Stimulated activated CD8-positive, alpha-beta memory T cell treated with anti-CD3 and anti-CD28 coated beads, Interleukin-4, amount 100 ng/mL, for 48 hours (primary cell): ENCODE measurements around the gene ZER1.

Experiments
- DNase-seq: peaks from one replicate; pipeline ENCODE4 v3.0.0-alpha.2; 2020

Gene ZER1

GRCh38 chr9:128732576-128732975 lies 39.2 kb downstream of the ZER1 start:
- DNase-seq = no peak

- no peak for DNase-seq
These were observed 40.0 kb downstream of the ZER1 start for GRCh38 chr9:128731691-128732090.

GRCh38 chr9:128731093-128731492 lies 40.6 kb downstream of the ZER1 start:
- no peak for DNase-seq

DNA sequence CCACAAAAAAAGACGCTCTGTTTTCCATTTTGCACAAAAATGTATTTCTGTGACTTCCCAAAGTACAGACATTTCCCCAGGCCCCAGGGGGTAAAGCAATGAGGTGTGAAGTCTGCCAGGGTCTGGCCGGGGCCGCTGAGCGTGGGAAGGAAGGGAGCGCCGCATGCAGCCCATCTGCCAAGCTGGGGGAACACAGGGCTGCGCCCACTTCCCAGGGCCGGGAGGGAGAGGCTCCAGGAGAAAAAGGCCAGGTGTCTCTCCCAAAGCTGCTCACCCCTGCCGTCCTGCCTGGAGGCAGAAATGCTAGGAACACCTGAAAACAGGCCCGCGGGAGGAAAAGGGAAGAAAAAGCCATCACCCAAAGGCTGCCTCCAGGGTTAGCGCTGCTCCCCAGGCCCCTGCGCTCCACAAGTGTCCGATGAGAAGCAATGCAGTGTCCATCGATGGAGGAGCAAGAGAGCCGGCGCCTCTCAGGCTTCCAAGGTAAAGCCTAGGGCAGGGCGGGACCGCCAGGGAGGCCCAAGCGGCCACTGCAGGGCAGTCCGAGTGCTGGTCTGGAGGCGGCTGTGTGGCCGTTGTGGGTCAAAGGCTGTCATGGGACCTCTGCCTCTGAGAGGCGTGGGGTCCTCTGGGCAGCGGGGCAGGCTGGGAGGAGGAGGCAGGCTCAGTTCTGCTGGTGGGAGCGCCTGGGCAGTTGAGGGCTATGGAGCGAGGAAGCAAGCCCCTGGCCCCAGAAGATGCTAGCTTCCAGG lies 41.8 kb downstream of the ZER1 start:
- DNase-seq = no peak

- DNase-seq = no peak
These were observed 42.4 kb downstream of the ZER1 start for GRCh38 chr9:128729302-128729701.

DNA sequence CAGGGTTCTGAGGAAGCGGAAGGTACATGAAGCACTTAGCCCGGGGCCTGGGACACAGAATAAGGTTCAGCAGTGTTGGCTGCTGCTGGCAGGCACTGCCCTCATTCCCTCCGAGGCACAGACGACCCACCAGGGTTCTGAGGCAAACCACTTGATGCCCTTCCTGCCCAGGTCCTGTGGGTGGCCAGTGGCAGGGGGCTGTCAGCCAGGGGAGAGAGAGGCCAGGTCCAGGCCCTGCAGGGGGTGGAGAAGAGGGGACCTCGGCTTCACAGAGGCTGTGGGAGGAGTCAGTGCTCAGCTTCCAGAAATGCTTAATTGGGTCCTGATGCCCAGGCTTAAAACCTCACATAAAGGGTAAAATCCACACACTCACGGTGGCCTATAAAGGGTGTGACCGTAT lies 43.4 kb downstream of the ZER1 start:
- no peak for DNase-seq

DNA sequence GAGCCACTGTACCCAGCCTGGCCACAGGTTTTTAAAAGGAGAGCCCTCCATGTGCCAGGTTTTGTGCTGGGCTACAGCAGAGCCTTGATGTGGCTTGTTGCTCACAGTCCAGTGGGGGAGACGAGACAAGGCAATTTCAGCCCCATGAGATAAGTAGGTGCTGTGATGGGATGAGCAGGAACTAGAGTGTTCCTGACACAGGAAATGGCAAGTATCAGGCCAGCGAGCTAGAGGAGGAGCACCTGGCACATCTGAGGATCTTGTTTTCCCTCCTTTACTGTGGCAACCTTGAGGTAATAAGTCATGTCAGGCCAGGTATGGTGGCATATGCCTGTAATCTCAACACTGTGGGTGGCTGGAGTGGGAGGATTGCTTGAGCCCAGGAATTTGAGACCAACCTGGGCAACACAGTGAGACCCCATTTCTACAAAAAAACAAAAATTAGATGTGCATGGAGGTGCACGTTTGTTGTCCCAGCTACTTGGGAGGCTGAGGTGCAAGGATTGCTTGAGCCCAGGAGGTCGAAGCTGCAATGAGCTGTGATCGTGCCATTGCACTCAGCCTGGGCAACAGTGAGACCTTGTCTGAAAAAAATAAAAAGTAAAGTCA lies 44.0 kb downstream of the ZER1 start:
- DNase-seq = no peak

GRCh38 chr9:128724744-128725211 lies 46.9 kb downstream of the ZER1 start:
- DNase-seq = peak; percentile 69

GRCh38 chr9:128723866-128724743 lies 47.6 kb downstream of the ZER1 start, which contains the start of gene ZDHHC12:
ZDHHC12 (minus strand) TSS chr9:128724127; CDS start chr9:128724093, 34 bp downstream.
- peak; percentile 99 for DNase-seq

- no peak for DNase-seq
These were observed 48.3 kb downstream of the ZER1 start for GRCh38 chr9:128723352-128723865.

DNA sequence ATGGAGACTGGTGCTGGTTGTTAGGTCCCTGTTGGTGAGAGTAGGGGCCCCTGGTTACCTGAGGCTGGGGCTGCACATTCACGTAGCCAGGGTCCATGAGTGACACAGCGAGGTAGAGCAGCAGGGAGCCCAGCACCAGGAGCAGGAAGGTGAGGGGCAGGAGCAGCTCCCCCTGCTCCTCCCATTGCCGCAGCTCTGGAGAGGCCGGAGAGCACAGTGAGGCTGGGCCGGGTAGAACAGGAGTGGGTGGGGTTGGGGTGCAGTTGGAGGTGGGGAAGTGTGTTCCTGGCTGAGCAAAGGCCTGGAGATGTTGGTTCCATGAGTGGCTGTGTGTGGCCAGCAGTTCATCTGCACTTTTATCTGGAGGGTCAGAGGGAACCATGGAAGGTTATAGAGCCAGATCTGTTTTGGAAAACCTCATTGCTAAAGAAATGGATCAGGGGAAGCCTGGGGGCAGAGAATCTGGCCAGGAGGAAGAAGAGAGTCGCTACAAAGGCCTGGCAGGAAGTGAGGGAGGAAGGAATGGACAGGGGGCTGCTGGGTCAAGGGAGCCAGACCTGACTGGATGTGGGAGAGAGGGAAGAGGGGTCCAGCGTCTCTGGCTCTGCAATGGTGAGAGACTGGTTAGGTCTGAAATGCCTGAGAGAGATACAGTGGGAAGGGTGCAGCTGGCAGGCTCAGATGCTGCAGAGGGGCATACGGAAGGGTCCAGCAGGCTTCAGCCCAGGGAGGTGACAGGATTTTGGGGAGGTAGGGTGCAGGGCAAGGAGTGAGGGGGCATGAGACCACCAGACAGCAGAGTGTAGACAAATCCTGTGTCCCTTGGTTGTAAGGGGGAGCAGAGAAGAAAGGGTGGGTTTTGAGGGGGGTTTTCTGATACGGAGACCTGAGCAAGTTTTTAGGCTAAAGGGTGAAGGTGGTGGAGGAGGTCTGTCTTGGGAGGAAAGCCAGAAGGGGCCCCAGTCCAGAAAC lies 49.1 kb downstream of the ZER1 start:
- no peak for DNase-seq

- DNase-seq = no peak
These were observed 50.2 kb downstream of the ZER1 start for GRCh38 chr9:128721487-128722010.

GRCh38 chr9:128720841-128721486 lies 50.8 kb downstream of the ZER1 start:
- DNase-seq = no peak

- no peak for DNase-seq
These were observed 51.7 kb downstream of the ZER1 start for GRCh38 chr9:128719919-128720605.

DNA sequence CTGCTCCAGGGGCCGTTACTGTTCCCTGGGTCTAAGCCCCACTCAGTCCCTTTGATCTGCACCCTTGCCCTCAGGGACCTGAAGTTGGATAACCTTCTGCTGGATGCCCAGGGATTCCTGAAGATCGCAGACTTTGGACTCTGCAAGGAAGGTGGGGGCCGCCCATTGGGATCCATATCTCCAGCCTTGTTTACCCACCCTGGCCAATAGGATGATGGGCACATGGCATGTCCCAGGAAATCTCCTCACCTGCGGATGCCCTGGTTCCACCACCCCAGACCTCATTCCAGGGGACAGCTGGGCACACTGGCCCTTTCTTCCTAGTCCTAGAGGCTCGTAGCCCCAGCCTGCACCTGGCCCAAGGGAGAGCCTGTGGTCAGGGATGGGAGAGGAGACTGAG lies 53.3 kb downstream of the ZER1 start:
- no peak for DNase-seq

DNA sequence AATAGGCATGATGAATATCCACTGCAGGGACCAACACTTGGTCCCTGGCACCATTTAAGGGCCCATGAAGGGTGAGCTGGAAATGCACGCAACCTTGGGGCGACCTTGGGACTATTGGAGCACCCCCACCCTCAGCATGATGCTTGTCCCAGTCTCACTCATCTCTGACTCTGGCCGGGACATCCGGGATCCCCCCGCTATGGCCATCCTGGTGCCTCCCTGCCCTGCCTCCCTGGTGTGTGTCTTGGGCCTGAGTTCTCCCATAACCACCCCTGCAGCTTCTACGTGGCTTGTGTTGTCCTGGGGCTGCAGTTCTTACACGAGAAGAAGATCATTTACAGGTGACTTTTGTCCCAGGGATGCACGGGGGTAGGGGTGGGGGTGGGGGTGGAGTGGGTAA lies 53.7 kb downstream of the ZER1 start:
- no peak for DNase-seq

GRCh38 chr9:128716581-128717254 lies 55.0 kb downstream of the ZER1 start:
- DNase-seq = no peak

GRCh38 chr9:128715436-128715750 lies 56.3 kb downstream of the ZER1 start:
- DNase-seq = no peak

- no peak for DNase-seq
These were observed 56.9 kb downstream of the ZER1 start for GRCh38 chr9:128714586-128715435.
